NCI-H1092 treated with DMSO at 0.1 percent for 48 hours (cell line): Measurements from ENCODE around the gene CHMP1A.

Source experiments
- DNase-seq: peaks from one replicate; lab custom pipeline; 2025; lab: John Stamatoyannopoulos, UW

Gene CHMP1A

GRCh38 chr16:89623511-89624261, 33.8 kb downstream of the CHMP1A start:
- no peak for DNase-seq

GRCh38 chr16:89621698-89622409, 35.7 kb downstream of the CHMP1A start:
- no peak for DNase-seq

- DNase-seq, result no peak
Measured at GRCh38 chr16:89621136-89621697, 36.3 kb downstream of the CHMP1A start.

GRCh38 chr16:89620406-89620841, 37.1 kb downstream of the CHMP1A start:
- DNase-seq, result no peak

- DNase-seq, result no peak
Measured at GRCh38 chr16:89619840-89620239, 37.7 kb downstream of the CHMP1A start.

GRCh38 chr16:89618109-89618998, 39.2 kb downstream of the CHMP1A start:
- DNase-seq, result peak; percentile 20

GRCh38 chr16:89617036-89617435, 40.5 kb downstream of the CHMP1A start:
- no peak for DNase-seq

- no peak for DNase-seq
Measured at GRCh38 chr16:89616623-89617022, 40.9 kb downstream of the CHMP1A start.

GRCh38 chr16:89615596-89616090, 41.9 kb downstream of the CHMP1A start:
- DNase-seq, result no peak

GRCh38 chr16:89615176-89615575, 42.3 kb downstream of the CHMP1A start:
- DNase-seq, result no peak

GRCh38 chr16:89613954-89614459, 43.5 kb downstream of the CHMP1A start:
- no peak for DNase-seq

- DNase-seq, result no peak
Measured at GRCh38 chr16:89613231-89613953, 44.1 kb downstream of the CHMP1A start, which contains the start of gene DPEP1. DPEP1 (plus strand) TSS chr16:89613642; CDS start chr16:89630411, 16,769 bp downstream.

- no peak for DNase-seq
Measured at GRCh38 chr16:89612415-89613166, 44.9 kb downstream of the CHMP1A start.

GRCh38 chr16:89610108-89610453, 47.4 kb downstream of the CHMP1A start:
- no peak for DNase-seq

- no peak for DNase-seq
Measured at GRCh38 chr16:89607937-89608740, 49.4 kb downstream of the CHMP1A start.

- no peak for DNase-seq
Measured at GRCh38 chr16:89607453-89607852, 50.1 kb downstream of the CHMP1A start.

- peak; percentile 19 for DNase-seq
Measured at GRCh38 chr16:89606006-89606405, 51.5 kb downstream of the CHMP1A start.

GRCh38 chr16:89605186-89605970, 52.1 kb downstream of the CHMP1A start:
- no peak for DNase-seq

GRCh38 chr16:89604764-89605163, 52.7 kb downstream of the CHMP1A start:
- no peak for DNase-seq
